A549 (cell line): ENCODE results near the gene FSTL5. TPM values are rescaled to one million over a fixed set of nuclear protein-coding genes. Genes with fewer than 3 reads are reported as not detected.

Experiments used
- ATAC-seq, 2 experiments: fragments of 200-7000 bp in 1 of 2; fragments of >200 bp in 1 of 2; cut with Nextera tagmentation in 1 of 2; cut with Tn5 transposase in 1 of 2; 3 replicates each; pipeline versions ENCODE4 v1.8.0 to v1.9.1; 2018 to 2020; ENCODE audit warnings: mild to moderate bottlenecking in 1 of 2, moderate library complexity in 1 of 2
- CTCF ChIA-PET: fragments of 300-600 bp; sonication (Branson Sonifier 250); formaldehyde crosslinking; extraction: SDS; loops from one replicate; lab custom pipeline; 2021; ENCODE audit warnings: antibody characterized with exemption, inconsistent platforms; lab: Yijun Ruan, JAX
- POLR2A ChIA-PET: fragments of 350-600 bp; formaldehyde crosslinking; extraction: SDS; loops from one replicate; lab custom pipeline; 2021; ENCODE audit warnings: antibody characterized with exemption, inconsistent platforms; lab: Yijun Ruan, JAX
- DNase-seq, 2 experiments: peaks; one replicate each; pipeline versions ENCODE4 v3.0.0 to v3.0.0-alpha.2; 2011 to 2016; ENCODE audit warnings: low read depth in 1 of 2, low spot score in 1 of 2
- FAIRE-seq: peaks from 2 replicates; lab custom pipeline; 2011; peaks lifted over from hg19 to GRCh38; lab: Jason Lieb, UNC
- H3K27ac ChIP-seq, 2 experiments: fragments of >200 bp; sonication (Bioruptor Twin); formaldehyde crosslinking; 3 replicates each; pipeline ENCODE4 v1.5.1; 2016 to 2017
- H3K4me1 ChIP-seq: fragments of >200 bp; sonication (Bioruptor Twin); formaldehyde crosslinking; 3 replicates; pipeline ENCODE4 v1.6.1; 2016
- H3K4me2 ChIP-seq: fragments of >200 bp; sonication (Bioruptor Twin); formaldehyde crosslinking; 3 replicates; pipeline ENCODE4 v1.6.1; 2016
- H3K4me3 ChIP-seq: fragments of >200 bp; sonication (Bioruptor Twin); formaldehyde crosslinking; 3 replicates; pipeline ENCODE4 v1.5.1; 2016
- H3K9me3 ChIP-seq: fragments of >200 bp; sonication (Bioruptor Twin); formaldehyde crosslinking; 3 replicates; pipeline ENCODE4 v1.6.1; 2016
- BCL3 ChIP-seq: fragments of >200 bp; sonication (Bioruptor Twin); formaldehyde crosslinking; IDR thresholded peaks from 3 replicates; pipeline ENCODE4 v1.6.1; 2016
- CBX8 ChIP-seq: fragments of 200-600 bp; sonication (generic); IDR thresholded peaks from 2 replicates; pipeline ENCODE4 v1.6.1; 2016
- CEBPB ChIP-seq, 2 experiments: fragments of >200 bp in 1 of 2; sonication (Bioruptor Twin) in 1 of 2; formaldehyde crosslinking in 1 of 2; IDR thresholded peaks; 2 replicates each; pipeline ENCODE4 v1.6.1; 2012 to 2016
- CTCF ChIP-seq: fragments of >200 bp; sonication (Bioruptor Twin); formaldehyde crosslinking; IDR thresholded peaks from 3 replicates; pipeline ENCODE4 v1.5.1; 2016
- ESRRA ChIP-seq: fragments of 150-350 bp; IDR thresholded peaks from 2 replicates; pipeline ENCODE4 v1.6.1; 2014; ENCODE audit warnings: mild to moderate bottlenecking, low read length, borderline replicate concordance
- HMGXB4 ChIP-seq: fragments of 250-450 bp; sonication (Bioruptor Pico); IDR thresholded peaks from 2 replicates; pipeline ENCODE4 v1.5.0; 2021; ENCODE audit warnings: mild to moderate bottlenecking, moderate library complexity, borderline replicate concordance
- HOXB5 ChIP-seq: fragments of 250-450 bp; sonication (Bioruptor Pico); IDR thresholded peaks from 2 replicates; pipeline ENCODE4 v1.5.0; 2020; ENCODE audit warnings: mild to moderate bottlenecking, moderate library complexity
- JUNB ChIP-seq: fragments of >200 bp; sonication (Bioruptor Twin); formaldehyde crosslinking; IDR thresholded peaks from 2 replicates; pipeline ENCODE4 v1.6.1; 2016
- KDM5A ChIP-seq: fragments of 200-600 bp; sonication (generic); IDR thresholded peaks from 2 replicates; pipeline ENCODE4 v1.6.1; 2016; ENCODE audit warnings: antibody characterized with exemption, mild to moderate bottlenecking
- MAX ChIP-seq: IDR thresholded peaks from 2 replicates; pipeline ENCODE4 v1.6.1; 2012
- MAZ ChIP-seq: fragments of 150-350 bp; IDR thresholded peaks from 2 replicates; pipeline ENCODE4 v1.6.1; 2014; ENCODE audit warnings: antibody characterized with exemption, low read depth, low read length, borderline replicate concordance
- NPAS2 ChIP-seq: fragments of 250-450 bp; sonication (Bioruptor Pico); IDR thresholded peaks from 2 replicates; pipeline ENCODE4 v1.8.0; 2022; ENCODE audit warnings: mild to moderate bottlenecking, moderate library complexity, borderline replicate concordance
- PBX3 ChIP-seq: IDR thresholded peaks from 2 replicates; pipeline ENCODE4 v1.6.1; 2012
- RAD21 ChIP-seq, 2 experiments: fragments of >200 bp in 1 of 2; sonication (Bioruptor Twin) in 1 of 2; formaldehyde crosslinking in 1 of 2; IDR thresholded peaks in 1 of 2; conservative IDR thresholded peaks in 1 of 2; 2 replicates in 1 of 2; 3 replicates in 1 of 2; pipeline ENCODE4 v1.6.1; 2012 to 2018; ENCODE audit warnings: inconsistent platforms in 1 of 2
- RCOR1 ChIP-seq: fragments of 150-350 bp; IDR thresholded peaks from 2 replicates; pipeline ENCODE4 v1.6.1; 2014; ENCODE audit warnings: antibody characterized with exemption, low read length, low read depth
- RFX5 ChIP-seq: fragments of 450-650 bp; IDR thresholded peaks from 2 replicates; pipeline ENCODE4 v1.7.1; 2014; ENCODE audit warnings: antibody characterized with exemption, mild to moderate bottlenecking, moderate library complexity
- ZFP36 ChIP-seq: fragments of 450-650 bp; IDR thresholded peaks from 2 replicates; pipeline ENCODE4 v1.6.1; 2014; ENCODE audit warnings: borderline replicate concordance; ENCODE audit not compliant: partially characterized antibody
- WGBS: methylation state at CpG from one replicate; pipeline ENCODE4 v1.1.6; 2017; ENCODE audit errors: missing lambda C conversion rate; 5-methylcytosine and 5-hydroxymethylcytosine counted together
- polyA plus RNA-seq, 4 experiments: library from polyadenylated mRNA; depleted of rRNA in 3 of 4; stranded (reverse); fragments of >200 nt; fragmentation: RNase III in 1 of 4; extraction: RNeasy Plus Mini Kit Qiagen cat#74134 plus additional on column Dnase treatment in 1 of 4; gene quantifications; 2 replicates in 3 of 4; 3 replicates in 1 of 4; pipeline ENCODE4 v1.2.3, GENCODE V29; 2011 to 2017
- TF ChIP-seq, protein P1 (sequence below): fragments of 150-350 bp; IDR thresholded peaks from 2 replicates; pipeline ENCODE4 v1.6.1; 2014; ENCODE audit warnings: low read depth, mild to moderate bottlenecking, low read length

The FSTL5 gene
- polyA plus RNA-seq, 2 of the 4 experiments (the other 2 are of a cell fraction) = 0.06 to 0.10 TPM

DNA sequence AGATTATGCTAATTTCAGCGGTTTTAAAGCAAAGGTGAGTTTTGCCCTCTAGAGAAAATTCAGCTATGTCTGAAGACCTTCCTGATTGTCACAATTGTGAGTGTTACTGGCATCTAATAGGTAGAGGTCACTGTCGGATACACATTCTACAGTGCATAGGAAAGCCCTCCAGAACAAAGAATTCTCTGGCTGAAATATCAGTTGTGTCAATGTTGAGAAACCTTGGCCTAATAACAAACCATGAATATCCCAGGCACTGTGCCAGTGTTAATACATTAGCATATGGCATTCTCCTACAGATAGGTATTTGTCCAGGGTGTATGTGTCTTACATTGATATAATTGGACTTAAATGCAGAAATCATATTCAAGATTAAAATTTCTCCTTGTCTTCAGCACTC lies 294.3 kb downstream of the FSTL5 start (continued):
- no peak for TF ChIP-seq JUNB
- no peak for TF ChIP-seq RFX5
- TF ChIP-seq, all 56 proteins: peak for 0

GRCh38 chr4:161856711-161857326 lies 307.0 kb downstream of the FSTL5 start:
- 50% methylated on average over 1 of the region's 1 CpG for WGBS
- no peak for DNase-seq
- no peak for FAIRE-seq
- H3K4me3 ChIP-seq = no peak overlapping the region
- no peak overlapping the region for H3K4me2 ChIP-seq
- ChIA-PET POLR2A (no interaction called here), CTCF (no interaction called here)
- H3K27ac ChIP-seq = no peak overlapping the region
- no peak for TF ChIP-seq BCL3
- TF ChIP-seq NPAS2 (CRISPR knock-in tag) = no peak
- TF ChIP-seq HMGXB4 (CRISPR knock-in tag) = no peak
- no peak for TF ChIP-seq MAX
- no peak for TF ChIP-seq RAD21 (conservative IDR thresholded peaks at IDR 0.05 in 1 of 2, IDR thresholded peaks at IDR 0.05 in 1 of 2)
- TF ChIP-seq RCOR1 = no peak
- TF ChIP-seq, all 56 proteins: peak for 0
- Histone ChIP-seq H3K4me1 (no peaks in the 10 kb centered on the region), H3K9me3 (no peaks in the 10 kb centered on the region)
- ATAC-seq = no peak

DNA sequence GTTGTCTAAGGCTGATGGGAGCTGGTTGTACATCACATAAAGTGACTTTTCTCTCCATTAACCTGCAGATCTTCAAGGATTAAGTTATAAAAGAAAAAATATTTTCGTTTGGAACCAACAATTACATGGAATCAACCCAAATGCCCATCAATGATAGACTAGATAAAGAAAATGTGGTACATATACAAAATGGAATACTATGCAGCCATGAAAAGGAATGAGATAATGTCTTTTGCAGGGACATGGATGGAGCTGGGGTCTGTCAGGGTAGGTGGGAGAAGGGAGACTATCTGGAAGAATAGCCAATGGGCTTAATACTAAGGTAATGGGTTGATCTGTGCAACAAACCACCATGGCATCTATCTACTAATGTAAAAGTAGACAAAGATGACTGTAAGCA lies 313.2 kb downstream of the FSTL5 start:
- Histone ChIP-seq H3K4me1 (no peaks in the 10 kb centered on the region), H3K9me3 (no peaks in the 10 kb centered on the region), H3K4me3 (no peak overlapping the region), H3K4me2 (no peak overlapping the region), H3K27ac (no peak overlapping the region)
- no peak for ATAC-seq
- 0% methylated on average over 1 of the region's 1 CpG for WGBS
- no peak for FAIRE-seq
- TF ChIP-seq MAX (no peak), CTCF (no peak), HOXB5 (CRISPR knock-in tag) (no peak), PBX3 (no peak), CEBPB (IDR thresholded peaks at IDR 0.05) (no peak), MAZ (no peak)
- TF ChIP-seq, all 56 proteins: peak for 0
- ChIA-PET POLR2A (no interaction called here), CTCF (no interaction called here)
- no peak for DNase-seq

- no peak for FAIRE-seq
- ChIA-PET CTCF (no interaction called here), POLR2A (no interaction called here)
- Histone ChIP-seq H3K27ac (no peak overlapping the region), H3K4me3 (no peak overlapping the region), H3K9me3 (no peaks in the 10 kb centered on the region), H3K4me2 (no peak overlapping the region), H3K4me1 (no peaks in the 10 kb centered on the region)
- 51% methylated on average over 4 of the region's 4 CpGs for WGBS
- no peak for ATAC-seq
- no peak for TF ChIP-seq ZFP36
- TF ChIP-seq CEBPB (IDR thresholded peaks at IDR 0.05) = no peak
- TF ChIP-seq ESRRA = no peak
- TF ChIP-seq KDM5A = no peak
- no peak for TF ChIP-seq RFX5
- no peak for TF ChIP-seq CBX8
- TF ChIP-seq, protein P1, sequence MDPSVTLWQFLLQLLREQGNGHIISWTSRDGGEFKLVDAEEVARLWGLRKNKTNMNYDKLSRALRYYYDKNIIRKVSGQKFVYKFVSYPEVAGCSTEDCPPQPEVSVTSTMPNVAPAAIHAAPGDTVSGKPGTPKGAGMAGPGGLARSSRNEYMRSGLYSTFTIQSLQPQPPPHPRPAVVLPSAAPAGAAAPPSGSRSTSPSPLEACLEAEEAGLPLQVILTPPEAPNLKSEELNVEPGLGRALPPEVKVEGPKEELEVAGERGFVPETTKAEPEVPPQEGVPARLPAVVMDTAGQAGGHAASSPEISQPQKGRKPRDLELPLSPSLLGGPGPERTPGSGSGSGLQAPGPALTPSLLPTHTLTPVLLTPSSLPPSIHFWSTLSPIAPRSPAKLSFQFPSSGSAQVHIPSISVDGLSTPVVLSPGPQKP = no peak
- DNase-seq = no peak
Observed at GRCh38 chr4:161841759-161842158, 322.0 kb downstream of the FSTL5 start.
